Measurements from ENCODE around the gene MON1B.

GRCh38 chr16:77212741-77213541 lies 22.0 kb downstream of the MON1B start:
- TF ChIP-seq POLR2A (IDR thresholded peaks at IDR 0.05; ENCODE audit: low read depth, low read length), result no peak
- TF ChIP-seq TAF1 (IDR thresholded peaks at IDR 0.05; ENCODE audit: borderline replicate concordance, low read depth, low read length), result no peak
- no peak for TF ChIP-seq POLR2AphosphoS5 (IDR thresholded peaks at IDR 0.05; ENCODE audit: low read depth, low read length)
